MM.1S (cell line): ENCODE measurements around the gene KDELR1.

ENCODE experiments used
- DNase-seq: peaks from one replicate; pipeline ENCODE4 v3.0.0-alpha.2; 2015
- H2AFZ ChIP-seq: fragments of 300-600 bp; sonication (generic); 2 replicates; pipeline ENCODE4 v1.6.0; 2016; ENCODE audit warnings: antibody characterized with exemption, low read length
- H3F3A ChIP-seq: fragments of 300-600 bp; sonication (generic); 2 replicates; pipeline ENCODE4 v1.6.1; 2016; ENCODE audit warnings: mild to moderate bottlenecking, antibody characterized with exemption, low read length, moderate library complexity, mixed read lengths; ENCODE audit not compliant: insufficient read depth
- H3K27ac ChIP-seq: fragments of 300-600 bp; sonication (generic); 2 replicates; pipeline ENCODE4 v1.5.1; 2016; ENCODE audit warnings: mild to moderate bottlenecking, low read length
- H3K27me3 ChIP-seq: fragments of 300-600 bp; sonication (generic); replicated peaks from 2 replicates; pipeline ENCODE4 v1.6.0; 2016; ENCODE audit warnings: low read length; ENCODE audit not compliant: insufficient read depth
- H3K36me3 ChIP-seq: fragments of 300-600 bp; sonication (generic); replicated peaks from 2 replicates; pipeline ENCODE4 v1.6.1; 2016; ENCODE audit warnings: mild to moderate bottlenecking, low read length, mixed read lengths; ENCODE audit not compliant: insufficient read depth
- H3K4me1 ChIP-seq: fragments of 300-600 bp; sonication (generic); 2 replicates; pipeline ENCODE4 v1.6.1; 2016; ENCODE audit warnings: low read length, mixed read lengths
- H3K4me2 ChIP-seq: fragments of 300-600 bp; sonication (generic); 2 replicates; pipeline ENCODE4 v1.6.0; 2016; ENCODE audit warnings: low read depth, low read length
- H3K4me3 ChIP-seq: fragments of 300-600 bp; sonication (generic); 2 replicates; pipeline ENCODE4 v1.5.1; 2016; ENCODE audit warnings: low read length, mixed read lengths
- H3K79me2 ChIP-seq: fragments of 300-600 bp; sonication (generic); 2 replicates; pipeline ENCODE4 v1.6.1; 2016; ENCODE audit warnings: mixed run types, low read length, mixed read lengths
- H3K9ac ChIP-seq: fragments of 300-600 bp; sonication (generic); 2 replicates; pipeline ENCODE4 v1.6.1; 2016; ENCODE audit warnings: low read length, mixed read lengths
- H3K9me2 ChIP-seq: fragments of 300-600 bp; sonication (generic); replicated peaks from 2 replicates; pipeline ENCODE4 v1.6.1; 2016; ENCODE audit warnings: mild to moderate bottlenecking, low read length, mixed read lengths; ENCODE audit not compliant: insufficient read depth
- H3K9me3 ChIP-seq: fragments of 300-600 bp; sonication (generic); replicated peaks from 2 replicates; pipeline ENCODE4 v1.6.1; 2016; ENCODE audit warnings: mild to moderate bottlenecking, low read length, mixed read lengths; ENCODE audit not compliant: insufficient read depth
- H4K20me1 ChIP-seq: fragments of 300-600 bp; sonication (generic); 2 replicates; pipeline ENCODE4 v1.6.1; 2016; ENCODE audit warnings: mild to moderate bottlenecking, low read length, moderate library complexity, mixed read lengths; ENCODE audit not compliant: insufficient read depth
- EZH2 ChIP-seq: fragments of 300-600 bp; sonication (generic); optimal IDR thresholded peaks from 2 replicates; pipeline ENCODE3; 2017; ENCODE audit warnings: low read depth, mild to moderate bottlenecking, antibody characterized with exemption, low read length, mixed read lengths
- EZH2phosphoT487 ChIP-seq: fragments of 300-600 bp; sonication (generic); IDR thresholded peaks from 2 replicates; pipeline ENCODE4 v1.6.1; 2018; ENCODE audit warnings: antibody characterized with exemption, low read length
- TF ChIP-seq, protein P1 (sequence below): fragments of 300-600 bp; sonication (generic); IDR thresholded peaks from 2 replicates; pipeline ENCODE4 v1.5.1; 2016; ENCODE audit warnings: antibody characterized with exemption, low read length, mixed read lengths

The KDELR1 gene

GRCh38 chr19:48342841-48343540 is 48.4 kb downstream of the KDELR1 start:
- DNase-seq: no peak
- Histone ChIP-seq H3F3A (no peaks in the 10 kb centered on the region), H3K79me2 (no peaks in the 10 kb centered on the region), H3K27me3 (no peaks in the 10 kb centered on the region), H3K36me3 (no peaks in the 10 kb centered on the region), H4K20me1 (no peaks in the 10 kb centered on the region), H2AFZ (no peak overlapping the region), H3K4me3 (no peak overlapping the region), H3K4me1 (no peaks in the 10 kb centered on the region), H3K27ac (no peak overlapping the region), H3K9me2 (no peaks in the 10 kb centered on the region), H3K9ac (no peak overlapping the region), H3K9me3 (no peaks in the 10 kb centered on the region), H3K4me2 (no peak overlapping the region)
- TF ChIP-seq EZH2phosphoT487 (no peak), EZH2 (no peak)
- TF ChIP-seq, protein P1, sequence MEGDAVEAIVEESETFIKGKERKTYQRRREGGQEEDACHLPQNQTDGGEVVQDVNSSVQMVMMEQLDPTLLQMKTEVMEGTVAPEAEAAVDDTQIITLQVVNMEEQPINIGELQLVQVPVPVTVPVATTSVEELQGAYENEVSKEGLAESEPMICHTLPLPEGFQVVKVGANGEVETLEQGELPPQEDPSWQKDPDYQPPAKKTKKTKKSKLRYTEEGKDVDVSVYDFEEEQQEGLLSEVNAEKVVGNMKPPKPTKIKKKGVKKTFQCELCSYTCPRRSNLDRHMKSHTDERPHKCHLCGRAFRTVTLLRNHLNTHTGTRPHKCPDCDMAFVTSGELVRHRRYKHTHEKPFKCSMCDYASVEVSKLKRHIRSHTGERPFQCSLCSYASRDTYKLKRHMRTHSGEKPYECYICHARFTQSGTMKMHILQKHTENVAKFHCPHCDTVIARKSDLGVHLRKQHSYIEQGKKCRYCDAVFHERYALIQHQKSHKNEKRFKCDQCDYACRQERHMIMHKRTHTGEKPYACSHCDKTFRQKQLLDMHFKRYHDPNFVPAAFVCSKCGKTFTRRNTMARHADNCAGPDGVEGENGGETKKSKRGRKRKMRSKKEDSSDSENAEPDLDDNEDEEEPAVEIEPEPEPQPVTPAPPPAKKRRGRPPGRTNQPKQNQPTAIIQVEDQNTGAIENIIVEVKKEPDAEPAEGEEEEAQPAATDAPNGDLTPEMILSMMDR: no peak

GRCh38 chr19:48342414-48342738 is 49.0 kb downstream of the KDELR1 start:
- no peak for DNase-seq

GRCh38 chr19:48341515-48342413 is 49.6 kb downstream of the KDELR1 start:
- Histone ChIP-seq H2AFZ (no peak overlapping the region), H3K4me1 (no peaks in the 10 kb centered on the region), H3K4me2 (no peak overlapping the region), H3K9ac (no peak overlapping the region), H3K9me3 (no peaks in the 10 kb centered on the region), H3K79me2 (no peaks in the 10 kb centered on the region), H3K27ac (no peak overlapping the region), H3K9me2 (no peaks in the 10 kb centered on the region), H3K4me3 (no peak overlapping the region), H3K36me3 (no peaks in the 10 kb centered on the region), H3K27me3 (no peaks in the 10 kb centered on the region), H3F3A (no peaks in the 10 kb centered on the region), H4K20me1 (no peaks in the 10 kb centered on the region)
- no peak for TF ChIP-seq EZH2
- no peak for DNase-seq

More at GRCh38 chr19:48342414-48342738, 49.0 kb downstream of the KDELR1 start:
- Histone ChIP-seq H4K20me1 (no peaks in the 10 kb centered on the region), H3K4me2 (no peak overlapping the region), H3K4me1 (no peaks in the 10 kb centered on the region), H3K9me2 (no peaks in the 10 kb centered on the region), H3F3A (no peaks in the 10 kb centered on the region), H3K27ac (no peak overlapping the region), H3K27me3 (no peaks in the 10 kb centered on the region), H3K79me2 (no peaks in the 10 kb centered on the region), H3K9me3 (no peaks in the 10 kb centered on the region), H3K4me3 (no peak overlapping the region), H3K36me3 (no peaks in the 10 kb centered on the region), H2AFZ (no peak overlapping the region), H3K9ac (no peak overlapping the region)
- TF ChIP-seq, protein P1: no peak
- TF ChIP-seq EZH2: no peak
- no peak for TF ChIP-seq EZH2phosphoT487

DNA sequence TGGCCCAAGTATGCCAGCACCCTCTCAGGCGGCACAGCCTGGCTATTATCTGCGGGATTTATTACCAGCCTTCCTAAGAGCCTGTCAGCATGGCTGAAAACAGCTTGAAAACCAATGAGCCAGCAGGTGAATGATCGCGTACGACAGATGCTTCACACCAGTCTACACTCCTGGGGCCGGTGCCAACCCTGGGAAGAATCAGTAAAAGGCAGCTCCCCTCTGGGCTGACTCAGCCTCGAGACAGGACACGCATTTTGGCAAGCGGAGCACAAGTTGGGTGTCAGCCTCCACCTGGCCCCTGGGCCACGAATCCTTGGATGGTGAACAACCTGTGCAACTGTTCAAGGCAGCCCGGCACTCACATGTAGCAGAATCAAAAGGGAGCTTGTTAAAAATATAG is 50.4 kb downstream of the KDELR1 start:
- Histone ChIP-seq H4K20me1 (no peaks in the 10 kb centered on the region), H2AFZ (no peak overlapping the region), H3K9me2 (no peaks in the 10 kb centered on the region), H3K27ac (no peak overlapping the region), H3K4me3 (no peak overlapping the region), H3F3A (no peaks in the 10 kb centered on the region), H3K9ac (no peak overlapping the region), H3K27me3 (no peaks in the 10 kb centered on the region), H3K4me1 (no peaks in the 10 kb centered on the region), H3K36me3 (no peaks in the 10 kb centered on the region), H3K9me3 (no peaks in the 10 kb centered on the region), H3K79me2 (no peaks in the 10 kb centered on the region), H3K4me2 (no peak overlapping the region)
- TF ChIP-seq EZH2phosphoT487 (no peak), EZH2 (no peak)
- TF ChIP-seq, protein P1: no peak
- DNase-seq: no peak
